HL-60 (cell line): ENCODE results near the gene MYPN.

ENCODE experiments used
- GABPA ChIP-seq: IDR thresholded peaks from 2 replicates; pipeline ENCODE4 v1.6.1; 2012; ENCODE audit warnings: low read depth
- POLR2AphosphoS5 ChIP-seq: IDR thresholded peaks from 2 replicates; pipeline ENCODE4 v1.6.1; 2012; ENCODE audit warnings: low read depth
- SPI1 ChIP-seq: IDR thresholded peaks from 2 replicates; pipeline ENCODE4 v1.6.1; 2012; ENCODE audit warnings: low read depth, mild to moderate bottlenecking, borderline replicate concordance
- TF ChIP-seq, protein P1 (sequence below): IDR thresholded peaks from one replicate; pipeline ENCODE4 v1.5.1; 2011; ENCODE audit warnings: low read length, control low read depth, inconsistent platforms; ENCODE audit not compliant: insufficient read depth
- TF ChIP-seq, protein P2 (sequence below): IDR thresholded peaks from 2 replicates; pipeline ENCODE4 v1.6.1; 2012; ENCODE audit warnings: low read depth; ENCODE audit not compliant: insufficient replicate concordance

DNA sequence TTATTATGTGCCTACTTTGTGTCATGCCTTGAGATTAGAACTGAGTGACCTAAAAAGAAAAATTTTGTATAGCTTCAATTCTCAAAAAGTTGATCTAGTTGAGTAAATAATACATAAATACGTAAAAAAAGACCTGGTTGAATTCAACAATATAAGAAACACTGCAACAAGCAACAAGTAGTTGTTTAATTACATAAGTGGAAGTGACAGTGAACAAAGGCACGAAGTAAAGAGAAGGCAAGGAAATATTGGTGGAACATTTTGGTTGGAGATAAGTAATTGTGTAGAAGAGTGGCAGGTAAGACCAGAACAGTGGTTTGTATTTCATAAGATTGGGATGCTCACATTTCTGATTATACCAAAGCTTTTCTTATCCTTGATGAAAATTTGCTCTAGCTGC is 8.2 kb upstream of the MYPN start:
- TF ChIP-seq, protein P1, sequence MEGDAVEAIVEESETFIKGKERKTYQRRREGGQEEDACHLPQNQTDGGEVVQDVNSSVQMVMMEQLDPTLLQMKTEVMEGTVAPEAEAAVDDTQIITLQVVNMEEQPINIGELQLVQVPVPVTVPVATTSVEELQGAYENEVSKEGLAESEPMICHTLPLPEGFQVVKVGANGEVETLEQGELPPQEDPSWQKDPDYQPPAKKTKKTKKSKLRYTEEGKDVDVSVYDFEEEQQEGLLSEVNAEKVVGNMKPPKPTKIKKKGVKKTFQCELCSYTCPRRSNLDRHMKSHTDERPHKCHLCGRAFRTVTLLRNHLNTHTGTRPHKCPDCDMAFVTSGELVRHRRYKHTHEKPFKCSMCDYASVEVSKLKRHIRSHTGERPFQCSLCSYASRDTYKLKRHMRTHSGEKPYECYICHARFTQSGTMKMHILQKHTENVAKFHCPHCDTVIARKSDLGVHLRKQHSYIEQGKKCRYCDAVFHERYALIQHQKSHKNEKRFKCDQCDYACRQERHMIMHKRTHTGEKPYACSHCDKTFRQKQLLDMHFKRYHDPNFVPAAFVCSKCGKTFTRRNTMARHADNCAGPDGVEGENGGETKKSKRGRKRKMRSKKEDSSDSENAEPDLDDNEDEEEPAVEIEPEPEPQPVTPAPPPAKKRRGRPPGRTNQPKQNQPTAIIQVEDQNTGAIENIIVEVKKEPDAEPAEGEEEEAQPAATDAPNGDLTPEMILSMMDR, result no peak
- TF ChIP-seq POLR2AphosphoS5 (no peak), GABPA (no peak), SPI1 (no peak)
- TF ChIP-seq, protein P2, sequence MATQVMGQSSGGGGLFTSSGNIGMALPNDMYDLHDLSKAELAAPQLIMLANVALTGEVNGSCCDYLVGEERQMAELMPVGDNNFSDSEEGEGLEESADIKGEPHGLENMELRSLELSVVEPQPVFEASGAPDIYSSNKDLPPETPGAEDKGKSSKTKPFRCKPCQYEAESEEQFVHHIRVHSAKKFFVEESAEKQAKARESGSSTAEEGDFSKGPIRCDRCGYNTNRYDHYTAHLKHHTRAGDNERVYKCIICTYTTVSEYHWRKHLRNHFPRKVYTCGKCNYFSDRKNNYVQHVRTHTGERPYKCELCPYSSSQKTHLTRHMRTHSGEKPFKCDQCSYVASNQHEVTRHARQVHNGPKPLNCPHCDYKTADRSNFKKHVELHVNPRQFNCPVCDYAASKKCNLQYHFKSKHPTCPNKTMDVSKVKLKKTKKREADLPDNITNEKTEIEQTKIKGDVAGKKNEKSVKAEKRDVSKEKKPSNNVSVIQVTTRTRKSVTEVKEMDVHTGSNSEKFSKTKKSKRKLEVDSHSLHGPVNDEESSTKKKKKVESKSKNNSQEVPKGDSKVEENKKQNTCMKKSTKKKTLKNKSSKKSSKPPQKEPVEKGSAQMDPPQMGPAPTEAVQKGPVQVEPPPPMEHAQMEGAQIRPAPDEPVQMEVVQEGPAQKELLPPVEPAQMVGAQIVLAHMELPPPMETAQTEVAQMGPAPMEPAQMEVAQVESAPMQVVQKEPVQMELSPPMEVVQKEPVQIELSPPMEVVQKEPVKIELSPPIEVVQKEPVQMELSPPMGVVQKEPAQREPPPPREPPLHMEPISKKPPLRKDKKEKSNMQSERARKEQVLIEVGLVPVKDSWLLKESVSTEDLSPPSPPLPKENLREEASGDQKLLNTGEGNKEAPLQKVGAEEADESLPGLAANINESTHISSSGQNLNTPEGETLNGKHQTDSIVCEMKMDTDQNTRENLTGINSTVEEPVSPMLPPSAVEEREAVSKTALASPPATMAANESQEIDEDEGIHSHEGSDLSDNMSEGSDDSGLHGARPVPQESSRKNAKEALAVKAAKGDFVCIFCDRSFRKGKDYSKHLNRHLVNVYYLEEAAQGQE, result no peak
